SK-N-SH (cell line): Measurements from ENCODE around the gene EOLA1. TPM values are rescaled to one million over a fixed set of nuclear protein-coding genes. Genes with fewer than 3 reads are reported as not detected.

Experiments
- CTCF ChIA-PET: fragments of 300-600, 350-600 bp; formaldehyde crosslinking; extraction: SDS; loops from one replicate; lab custom pipeline; 2021; lab: Yijun Ruan, JAX
- POLR2A ChIA-PET: fragments of 350-600 bp; sonication (Branson Sonifier 250); formaldehyde crosslinking; extraction: SDS; loops from one replicate; lab custom pipeline; 2020; ENCODE audit warnings: antibody characterized with exemption, inconsistent platforms; lab: Yijun Ruan, JAX
- DNase-seq: peaks from one replicate; pipeline ENCODE4 v3.0.0; 2012
- H2AFZ ChIP-seq: fragments of 200-600 bp; sonication (generic); 2 replicates; pipeline ENCODE4 v1.8.1; 2016; ENCODE audit warnings: antibody characterized with exemption, mild to moderate bottlenecking, low read depth
- H3F3A ChIP-seq: fragments of 200-600 bp; sonication (generic); replicated peaks from 2 replicates; pipeline ENCODE3; 2016; ENCODE audit warnings: antibody characterized with exemption, mild to moderate bottlenecking; ENCODE audit not compliant: insufficient read depth
- H3K27ac ChIP-seq, 2 experiments: fragments of 200-500 bp in 1 of 2; fragments of 200-600 bp in 1 of 2; sonication (Bioruptor generic) in 1 of 2; sonication (generic), shearing (Covaris generic) in 1 of 2; 2 replicates each; pipeline versions ENCODE4 v1.5.1 to v1.6.1; 2014 to 2016; ENCODE audit warnings: low read depth in 2 of 2, inconsistent platforms in 1 of 2, low read length in 1 of 2, mild to moderate bottlenecking in 1 of 2, mixed read lengths in 1 of 2
- H3K27me3 ChIP-seq: fragments of 200-600 bp; sonication (generic), shearing (Covaris generic); 2 replicates; pipeline ENCODE4 v1.6.1; 2016; ENCODE audit warnings: mixed run types; ENCODE audit not compliant: insufficient read depth
- H3K36me3 ChIP-seq, 2 experiments: fragments of 200-500 bp in 1 of 2; fragments of 200-600 bp in 1 of 2; sonication (Bioruptor generic) in 1 of 2; sonication (generic) in 1 of 2; replicated peaks in 1 of 2; 2 replicates each; pipeline versions ENCODE3 to v1.5.1; 2014 to 2016; ENCODE audit warnings: low read length in 1 of 2, mild to moderate bottlenecking in 1 of 2; ENCODE audit not compliant: insufficient read depth in 2 of 2, control insufficient read depth in 1 of 2
- H3K4me1 ChIP-seq, 2 experiments: fragments of 200-500 bp in 1 of 2; fragments of 200-600 bp in 1 of 2; sonication (Bioruptor generic) in 1 of 2; sonication (generic), shearing (Covaris generic) in 1 of 2; 2 replicates each; pipeline versions ENCODE4 v1.5.1 to v1.6.1; 2014 to 2016; ENCODE audit warnings: low read depth in 1 of 2, low read length in 1 of 2, mixed run types in 1 of 2; ENCODE audit not compliant: insufficient read depth in 2 of 2, control insufficient read depth in 1 of 2
- H3K4me2 ChIP-seq: fragments of 200-600 bp; sonication (generic), shearing (Covaris generic); 2 replicates; pipeline ENCODE4 v1.6.1; 2017; ENCODE audit warnings: mixed run types
- H3K4me3 ChIP-seq, 2 experiments: fragments of 200-500 bp in 1 of 2; fragments of 200-600 bp in 1 of 2; sonication (Bioruptor generic) in 1 of 2; sonication (generic), shearing (Covaris generic) in 1 of 2; 2 replicates each; pipeline versions ENCODE4 v1.5.1 to v1.8.1; 2014 to 2016; ENCODE audit warnings: low read depth in 2 of 2, inconsistent platforms in 1 of 2, low read length in 1 of 2, mild to moderate bottlenecking in 1 of 2, mixed read lengths in 1 of 2, moderate library complexity in 1 of 2
- H3K79me2 ChIP-seq: fragments of 200-600 bp; sonication (generic); 2 replicates; pipeline ENCODE4 v1.8.1; 2017; ENCODE audit warnings: mild to moderate bottlenecking; ENCODE audit not compliant: insufficient read depth
- H3K9ac ChIP-seq: fragments of 200-600 bp; sonication (generic); 2 replicates; pipeline ENCODE4 v1.6.1; 2017; ENCODE audit warnings: mixed run types
- H3K9me2 ChIP-seq: fragments of 200-600 bp; sonication (generic); 2 replicates; pipeline ENCODE4 v1.6.1; 2017; ENCODE audit warnings: mixed run types
- H3K9me3 ChIP-seq: fragments of 200-600 bp; sonication (generic); 2 replicates; pipeline ENCODE4 v1.6.1; 2017; ENCODE audit warnings: mixed run types, mild to moderate bottlenecking, moderate library complexity
- H4K20me1 ChIP-seq: fragments of 200-600 bp; sonication (generic); 2 replicates; pipeline ENCODE4 v1.6.1; 2017; ENCODE audit warnings: mild to moderate bottlenecking, mixed run types; ENCODE audit not compliant: insufficient read depth
- EZH2phosphoT487 ChIP-seq: fragments of 200-600 bp; sonication (generic); IDR thresholded peaks from 2 replicates; pipeline ENCODE4 v1.6.1; 2017; ENCODE audit warnings: low read depth, mixed run types, mild to moderate bottlenecking, antibody characterized with exemption, moderate library complexity, borderline replicate concordance
- FOSL2 ChIP-seq: IDR thresholded peaks from 2 replicates; pipeline ENCODE4 v1.4.0; 2012; ENCODE audit warnings: low read depth, mild to moderate bottlenecking, moderate library complexity, borderline replicate concordance
- GABPA ChIP-seq: IDR thresholded peaks from 2 replicates; pipeline ENCODE4 v1.4.0; 2012; ENCODE audit warnings: low read depth, mild to moderate bottlenecking
- GATA2 ChIP-seq: sonication (generic); formaldehyde crosslinking; IDR thresholded peaks from 2 replicates; pipeline ENCODE4 v1.5.0; 2020; ENCODE audit warnings: mild to moderate bottlenecking, missing genetic modification reagents
- JUND ChIP-seq: IDR thresholded peaks from 2 replicates; pipeline ENCODE4 v1.4.0; 2012
- MAX ChIP-seq: IDR thresholded peaks from 2 replicates; pipeline ENCODE4 v1.4.0; 2012; ENCODE audit warnings: low read depth
- NRF1 ChIP-seq: IDR thresholded peaks from 2 replicates; pipeline ENCODE4 v1.6.1; 2012; ENCODE audit warnings: low read depth, mild to moderate bottlenecking, low read length
- PBX3 ChIP-seq: IDR thresholded peaks from 2 replicates; pipeline ENCODE4; 2012
- POLR2AphosphoS5 ChIP-seq: IDR thresholded peaks from 2 replicates; pipeline ENCODE4 v1.6.1; 2012; ENCODE audit warnings: low read depth, low read length
- RAD21 ChIP-seq: IDR thresholded peaks from 2 replicates; pipeline ENCODE4 v1.6.1; 2012; ENCODE audit warnings: mild to moderate bottlenecking, low read length
- RFX5 ChIP-seq: IDR thresholded peaks from 2 replicates; pipeline ENCODE4 v1.6.1; 2012; ENCODE audit warnings: mild to moderate bottlenecking, improper control_type of control experiment, low read length
- SMC3 ChIP-seq: IDR thresholded peaks from 2 replicates; pipeline ENCODE4 v1.6.1; 2012; ENCODE audit warnings: low read depth, low read length, improper control_type of control experiment
- TAF1 ChIP-seq: IDR thresholded peaks from 2 replicates; pipeline ENCODE4 v1.6.1; 2012; ENCODE audit warnings: low read depth, mild to moderate bottlenecking, low read length, moderate library complexity, borderline replicate concordance
- TCF12 ChIP-seq: IDR thresholded peaks from 2 replicates; pipeline ENCODE4 v1.4.0; 2012
- TEAD4 ChIP-seq: IDR thresholded peaks from 2 replicates; pipeline ENCODE4 v1.4.0; 2012; ENCODE audit warnings: mild to moderate bottlenecking, borderline replicate concordance; ENCODE audit not compliant: insufficient read depth
- YY1 ChIP-seq: IDR thresholded peaks from 2 replicates; pipeline ENCODE4 v1.4.0; 2012; ENCODE audit warnings: low read depth, mild to moderate bottlenecking
- WGBS: methylation state at CpG from one replicate; pipeline ENCODE4 v1.1.6; 2017; ENCODE audit warnings: low lambda C conversion rate; 5-methylcytosine and 5-hydroxymethylcytosine counted together
- polyA plus RNA-seq, 3 experiments: library from polyadenylated mRNA; depleted of rRNA; stranded (reverse); fragments of >200 nt; gene quantifications; 2 replicates each; pipeline ENCODE4 v1.2.3, GENCODE V29; 2012
- TF ChIP-seq, protein P1 (sequence below): fragments of 150-350 bp; IDR thresholded peaks from 2 replicates; pipeline ENCODE4 v1.6.1; 2017; ENCODE audit warnings: antibody characterized with exemption, low read length, low read depth, borderline replicate concordance
- TF ChIP-seq, protein P2 (sequence below): fragments of 150-350 bp; IDR thresholded peaks from 2 replicates; pipeline ENCODE4 v1.6.1; 2016; ENCODE audit warnings: mild to moderate bottlenecking, low read depth, low read length
- TF ChIP-seq, protein P3 (sequence below): fragments of 200-600 bp; sonication (generic); IDR thresholded peaks from 2 replicates; pipeline ENCODE4 v1.6.1; 2017; ENCODE audit warnings: antibody characterized with exemption, mild to moderate bottlenecking, moderate library complexity

The EOLA1 gene
- polyA plus RNA-seq, 1 of the 3 experiments (the other 2 are of a cell fraction), result 16.3 TPM

DNA sequence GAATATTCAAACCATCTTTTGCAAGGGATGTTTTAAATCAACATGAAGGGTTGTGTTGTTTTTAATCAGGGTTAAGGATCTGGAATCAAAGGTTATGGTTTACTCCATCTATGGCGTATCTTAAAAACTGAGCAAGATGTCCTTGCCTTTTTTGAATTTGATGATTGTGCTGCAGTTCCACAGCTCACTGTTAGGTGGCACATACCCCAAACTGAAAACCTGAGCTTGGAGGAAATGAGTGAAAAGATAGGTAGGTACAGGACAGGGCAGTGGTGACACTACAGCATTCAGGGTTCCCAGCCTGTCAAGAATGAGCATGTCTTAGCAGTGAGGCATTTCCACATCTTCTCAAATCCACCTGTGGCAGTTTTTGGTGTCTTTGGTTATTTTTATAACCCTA lies 13.1 kb upstream of the EOLA1 start:
- peak; percentile 27 for DNase-seq
- CTCF ChIA-PET, result interaction anchor here (1.0 kb wide), 1 partner anchor 23 kb away, joined by 5 read pairs; the partner anchor contains the start of gene IDS

GRCh38 chrX:149528381-149528780 lies 12.4 kb upstream of the EOLA1 start:
- Histone ChIP-seq H3K79me2 (no peaks in the 10 kb centered on the region), H3K36me3 (no peaks in the 10 kb centered on the region), H3F3A (no peaks in the 10 kb centered on the region), H3K9me3 (no peaks in the 10 kb centered on the region), H4K20me1 (no peaks in the 10 kb centered on the region), H2AFZ (no peak overlapping the region), H3K27me3 (no peaks in the 10 kb centered on the region), H3K9me2 (no peaks in the 10 kb centered on the region), H3K27ac (no peak overlapping the region), H3K4me3 (no peak overlapping the region), H3K4me2 (no peak overlapping the region), H3K4me1 (peaks cover 0 to 5% of the 10 kb centered on the region in 2 experiments; a peak in 1 of 4 replicates), H3K9ac (no peak overlapping the region)
- POLR2A ChIA-PET, result interaction anchor here (1.5 kb wide), 1 partner anchor 11 kb away, joined by 7 read pairs; no protein-coding TSS in a partner anchor
- no peak for DNase-seq
- no peak for TF ChIP-seq MAX
- no peak for TF ChIP-seq FOSL2
- TF ChIP-seq, protein P1, sequence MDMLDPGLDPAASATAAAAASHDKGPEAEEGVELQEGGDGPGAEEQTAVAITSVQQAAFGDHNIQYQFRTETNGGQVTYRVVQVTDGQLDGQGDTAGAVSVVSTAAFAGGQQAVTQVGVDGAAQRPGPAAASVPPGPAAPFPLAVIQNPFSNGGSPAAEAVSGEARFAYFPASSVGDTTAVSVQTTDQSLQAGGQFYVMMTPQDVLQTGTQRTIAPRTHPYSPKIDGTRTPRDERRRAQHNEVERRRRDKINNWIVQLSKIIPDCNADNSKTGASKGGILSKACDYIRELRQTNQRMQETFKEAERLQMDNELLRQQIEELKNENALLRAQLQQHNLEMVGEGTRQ, result no peak
- TF ChIP-seq, protein P2, sequence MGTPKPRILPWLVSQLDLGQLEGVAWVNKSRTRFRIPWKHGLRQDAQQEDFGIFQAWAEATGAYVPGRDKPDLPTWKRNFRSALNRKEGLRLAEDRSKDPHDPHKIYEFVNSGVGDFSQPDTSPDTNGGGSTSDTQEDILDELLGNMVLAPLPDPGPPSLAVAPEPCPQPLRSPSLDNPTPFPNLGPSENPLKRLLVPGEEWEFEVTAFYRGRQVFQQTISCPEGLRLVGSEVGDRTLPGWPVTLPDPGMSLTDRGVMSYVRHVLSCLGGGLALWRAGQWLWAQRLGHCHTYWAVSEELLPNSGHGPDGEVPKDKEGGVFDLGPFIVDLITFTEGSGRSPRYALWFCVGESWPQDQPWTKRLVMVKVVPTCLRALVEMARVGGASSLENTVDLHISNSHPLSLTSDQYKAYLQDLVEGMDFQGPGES, result no peak
- TF ChIP-seq GABPA, result no peak
- TF ChIP-seq NRF1, result no peak
- no peak for TF ChIP-seq GATA2
- TF ChIP-seq PBX3, result no peak
- WGBS, result 27% methylated on average over 1 of the region's 1 CpG
- CTCF ChIA-PET, result interaction anchor here (1.0 to 2.6 kb wide), 2 partner anchors 17 to 24 kb away, joined by 5 to 12 read pairs; partner anchors contain the start of gene IDS

More for the DNA sequence above, 13.1 kb upstream of the EOLA1 start:
- H3F3A ChIP-seq, result no peaks in the 10 kb centered on the region
- no peaks in the 10 kb centered on the region for H3K36me3 ChIP-seq
- no peaks in the 10 kb centered on the region for H3K9me2 ChIP-seq
- TF ChIP-seq YY1 (no peak), GATA2 (no peak), NRF1 (no peak), TCF12 (no peak), TEAD4 (no peak), RAD21 (peak; percentile 60), SMC3 (peak; percentile 20; the same call in 1 of the 2 replicates), TAF1 (no peak), RFX5 (no peak), POLR2AphosphoS5 (no peak), EZH2phosphoT487 (no peak), JUND (no peak)
- TF ChIP-seq, protein P3, sequence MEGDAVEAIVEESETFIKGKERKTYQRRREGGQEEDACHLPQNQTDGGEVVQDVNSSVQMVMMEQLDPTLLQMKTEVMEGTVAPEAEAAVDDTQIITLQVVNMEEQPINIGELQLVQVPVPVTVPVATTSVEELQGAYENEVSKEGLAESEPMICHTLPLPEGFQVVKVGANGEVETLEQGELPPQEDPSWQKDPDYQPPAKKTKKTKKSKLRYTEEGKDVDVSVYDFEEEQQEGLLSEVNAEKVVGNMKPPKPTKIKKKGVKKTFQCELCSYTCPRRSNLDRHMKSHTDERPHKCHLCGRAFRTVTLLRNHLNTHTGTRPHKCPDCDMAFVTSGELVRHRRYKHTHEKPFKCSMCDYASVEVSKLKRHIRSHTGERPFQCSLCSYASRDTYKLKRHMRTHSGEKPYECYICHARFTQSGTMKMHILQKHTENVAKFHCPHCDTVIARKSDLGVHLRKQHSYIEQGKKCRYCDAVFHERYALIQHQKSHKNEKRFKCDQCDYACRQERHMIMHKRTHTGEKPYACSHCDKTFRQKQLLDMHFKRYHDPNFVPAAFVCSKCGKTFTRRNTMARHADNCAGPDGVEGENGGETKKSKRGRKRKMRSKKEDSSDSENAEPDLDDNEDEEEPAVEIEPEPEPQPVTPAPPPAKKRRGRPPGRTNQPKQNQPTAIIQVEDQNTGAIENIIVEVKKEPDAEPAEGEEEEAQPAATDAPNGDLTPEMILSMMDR, result peak; percentile 61
- peaks cover 0 to 5% of the 10 kb centered on the region in 2 experiments; a peak in 1 of 4 replicates for H3K4me1 ChIP-seq
- no peaks in the 10 kb centered on the region for H3K79me2 ChIP-seq
- H3K27me3 ChIP-seq, result no peaks in the 10 kb centered on the region
- no peaks in the 10 kb centered on the region for H3K9me3 ChIP-seq
- H4K20me1 ChIP-seq, result no peaks in the 10 kb centered on the region
- POLR2A ChIA-PET, result interaction anchor here (1.5 kb wide), 1 partner anchor 12 kb away, joined by 7 read pairs; no protein-coding TSS in a partner anchor
- no peak overlapping the region for H3K4me3 ChIP-seq
- no peak overlapping the region for H3K9ac ChIP-seq
- H2AFZ ChIP-seq, result no peak overlapping the region
- whole genome bisulfite sequencing, result 33% methylated on average over 1 of the region's 1 CpG
- H3K4me2 ChIP-seq, result no peak overlapping the region
- H3K27ac ChIP-seq, result no peak overlapping the region
